Measurements from ENCODE around the gene SLC30A4. TPM values are rescaled to one million over a fixed set of nuclear protein-coding genes. Genes with fewer than 3 reads are reported as not detected.
A peak's percentile ranks its signal among the peaks of the same experiment; 100 is the strongest.
"Not testable (repeated sequence)": the region's sequence is repeated elsewhere in the genome, so short reads cannot be mapped to it uniquely, and the experiment has no call there.

The SLC30A4 gene
- polyA plus RNA-seq, 10 donors = 4.6 to 6.1 (median 5.3) TPM

DNA sequence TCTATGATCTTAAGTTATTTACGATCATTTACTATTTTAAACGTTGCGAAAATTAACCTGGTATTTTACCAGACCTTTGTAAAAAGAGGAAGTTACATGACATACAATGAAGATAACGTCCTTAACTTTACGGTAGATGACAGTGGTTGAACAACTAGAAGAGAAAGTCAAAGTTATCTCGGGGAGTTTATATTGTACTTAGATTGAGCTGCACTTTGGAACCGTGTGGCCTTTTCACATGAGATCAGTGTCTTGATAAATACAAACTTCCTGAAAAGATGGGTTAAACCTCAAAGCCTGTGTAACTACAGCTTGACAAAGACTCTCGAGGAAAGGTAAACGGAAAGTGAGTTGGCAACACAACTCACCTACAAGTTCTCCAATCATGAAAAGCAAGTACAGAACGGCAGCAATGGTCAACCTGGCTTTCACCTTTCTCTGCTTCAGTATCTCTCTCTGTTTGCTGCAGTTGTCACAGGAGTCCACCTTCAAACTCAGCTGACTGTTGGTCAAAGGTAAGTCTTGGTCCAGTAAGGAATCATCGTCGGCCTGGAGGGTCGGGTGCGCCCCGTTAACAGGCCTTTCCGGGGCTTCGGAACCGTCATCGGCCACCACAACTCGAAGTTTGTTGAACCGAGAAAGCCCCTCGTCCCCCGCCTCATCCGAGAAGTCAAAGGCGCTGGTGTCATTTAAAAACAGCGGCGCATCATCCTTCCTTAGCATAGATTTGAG is 793 bp downstream of the SLC30A4 start:
- peak in 2 of 3 donors; percentile 13 to 15 for DNase-seq

DNA sequence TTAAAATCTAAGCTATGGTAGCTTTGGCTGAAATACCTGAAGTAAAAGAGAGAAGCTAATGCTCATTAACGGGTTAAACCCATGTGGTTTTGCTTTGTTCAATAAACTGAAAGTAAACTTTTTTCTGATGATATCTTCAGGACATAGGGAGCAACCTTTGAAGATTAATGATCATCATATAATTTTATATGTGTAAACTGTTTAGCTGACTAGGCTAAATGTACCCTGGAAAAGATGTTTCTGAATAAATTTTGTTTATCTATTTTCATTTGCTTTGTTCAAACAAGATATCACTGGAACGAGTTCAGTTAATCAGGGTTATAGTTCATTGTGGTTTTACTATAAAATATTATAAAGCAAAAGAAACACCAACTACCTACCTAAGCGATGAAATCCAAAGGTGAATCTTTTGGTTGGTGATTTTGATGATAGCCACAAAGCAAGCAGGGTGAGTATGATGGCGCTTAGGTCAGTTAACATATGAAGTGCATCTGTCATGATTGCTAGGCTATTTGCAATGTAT is 11.7 kb downstream of the SLC30A4 start:
- DNase-seq = no peak

DNA sequence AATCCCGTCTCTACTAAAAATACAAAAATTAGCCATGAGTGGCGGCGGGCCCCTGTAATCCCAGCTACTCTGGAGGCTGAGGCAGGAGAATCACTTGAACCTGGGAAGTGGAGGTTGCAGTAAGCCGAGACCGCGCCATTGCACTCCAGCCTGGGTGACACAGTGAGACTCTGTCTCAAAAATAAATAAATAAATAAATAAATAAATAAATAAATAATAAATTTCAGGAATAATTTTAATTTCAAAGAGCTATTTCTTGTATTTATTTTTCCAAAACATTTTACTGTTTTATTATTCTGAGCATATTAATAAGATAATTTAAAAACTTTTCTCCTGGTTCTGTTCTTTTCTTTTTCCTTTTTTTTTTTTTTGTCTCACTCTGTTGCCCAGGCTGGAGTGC is 15.4 kb downstream of the SLC30A4 start:
- DNase-seq = not testable (repeated sequence)

DNA sequence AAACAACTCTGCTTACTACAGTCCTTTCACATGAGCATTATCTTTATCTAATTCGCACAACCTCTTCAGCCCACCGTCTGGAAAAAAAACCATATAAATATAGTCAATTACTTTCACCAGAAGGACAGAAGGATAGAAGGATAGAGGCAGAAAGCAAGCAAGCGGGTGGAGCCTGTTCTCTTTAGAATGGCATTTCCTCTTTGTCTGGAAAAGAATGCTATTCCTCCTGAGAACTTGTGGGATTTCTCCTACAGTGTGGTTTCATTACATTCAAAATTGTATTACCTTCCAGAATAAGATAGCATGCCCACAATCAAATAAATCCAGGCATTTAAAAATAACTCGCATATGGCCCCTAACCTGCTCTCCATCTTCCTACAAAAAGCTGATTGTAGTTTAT is 23.1 kb downstream of the SLC30A4 start:
- DNase-seq = no peak

DNA sequence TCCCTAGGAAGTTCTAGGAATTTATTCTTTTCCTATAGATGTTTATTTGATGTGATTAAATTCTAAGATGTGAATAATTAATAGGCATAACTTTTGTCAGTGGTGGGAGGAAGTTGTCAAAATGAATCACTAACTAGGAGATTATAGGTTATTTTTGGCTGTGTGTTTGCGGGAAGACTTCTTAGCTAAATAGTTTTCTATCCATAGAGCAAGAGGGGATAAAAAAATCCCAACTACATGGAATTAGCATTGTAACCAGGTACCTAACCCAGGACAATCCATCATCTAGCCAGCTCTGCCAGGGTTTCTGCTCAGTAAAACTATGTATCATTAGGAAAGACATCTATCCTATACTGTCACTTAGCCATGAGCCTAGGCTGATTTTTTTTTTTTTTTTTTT is 23.9 kb downstream of the SLC30A4 start:
- no peak for DNase-seq

DNA sequence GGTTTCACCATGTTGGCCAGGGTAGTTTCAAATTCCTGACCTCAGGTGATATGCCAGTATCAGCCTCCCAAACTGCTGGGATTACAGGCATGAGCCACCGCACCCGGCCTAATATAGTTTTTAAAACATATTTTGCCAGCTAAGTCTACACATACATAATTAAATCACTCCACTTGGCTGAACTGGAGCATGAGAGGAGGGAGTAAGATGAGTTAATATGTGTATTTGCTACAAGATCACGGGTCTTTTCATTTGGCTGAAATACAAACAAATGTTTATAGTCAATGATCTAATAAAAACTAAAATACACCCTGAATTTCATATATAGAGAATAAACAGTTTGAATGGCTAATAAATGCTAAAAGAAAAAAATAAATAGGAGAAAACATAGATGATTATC is 25.3 kb downstream of the SLC30A4 start:
- DNase-seq = no peak

DNA sequence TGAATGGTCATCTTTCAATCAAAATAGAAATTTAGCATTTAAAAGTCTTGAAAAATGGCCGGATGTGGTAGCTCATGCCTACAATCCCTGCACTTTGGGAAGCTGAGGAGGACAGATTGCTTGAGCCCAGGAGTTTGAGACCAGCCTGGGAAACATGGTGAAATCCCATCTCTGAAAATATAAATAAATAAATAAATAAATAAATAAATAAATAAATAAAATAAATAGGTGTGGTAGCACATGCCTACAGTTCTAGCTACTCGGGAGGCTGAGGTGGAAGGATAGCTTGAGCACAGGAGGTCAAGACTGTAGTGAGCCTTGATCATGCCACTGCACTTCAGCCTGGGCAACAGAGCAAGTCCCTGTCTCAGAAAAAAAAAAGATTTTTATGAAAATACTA is 25.9 kb downstream of the SLC30A4 start:
- DNase-seq = no peak

DNA sequence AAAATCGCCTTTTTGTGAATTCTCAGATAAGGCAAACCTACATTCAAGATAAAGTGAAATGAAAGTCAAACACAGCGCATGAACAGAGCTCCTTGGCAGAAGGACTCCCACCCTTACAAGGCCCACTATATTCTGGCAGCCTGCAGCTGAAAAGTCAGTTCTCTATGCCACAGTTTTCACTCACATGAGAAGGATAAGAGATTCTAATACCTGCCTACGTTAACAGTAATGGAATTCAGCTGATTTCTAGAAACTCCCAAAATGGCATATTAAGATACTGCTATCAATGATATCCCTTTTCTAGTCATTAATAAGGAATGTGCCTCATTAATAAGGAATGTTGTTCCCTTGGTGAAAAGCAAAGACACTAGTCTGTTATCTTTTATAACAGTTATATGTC is 27.0 kb downstream of the SLC30A4 start:
- no peak for DNase-seq

DNA sequence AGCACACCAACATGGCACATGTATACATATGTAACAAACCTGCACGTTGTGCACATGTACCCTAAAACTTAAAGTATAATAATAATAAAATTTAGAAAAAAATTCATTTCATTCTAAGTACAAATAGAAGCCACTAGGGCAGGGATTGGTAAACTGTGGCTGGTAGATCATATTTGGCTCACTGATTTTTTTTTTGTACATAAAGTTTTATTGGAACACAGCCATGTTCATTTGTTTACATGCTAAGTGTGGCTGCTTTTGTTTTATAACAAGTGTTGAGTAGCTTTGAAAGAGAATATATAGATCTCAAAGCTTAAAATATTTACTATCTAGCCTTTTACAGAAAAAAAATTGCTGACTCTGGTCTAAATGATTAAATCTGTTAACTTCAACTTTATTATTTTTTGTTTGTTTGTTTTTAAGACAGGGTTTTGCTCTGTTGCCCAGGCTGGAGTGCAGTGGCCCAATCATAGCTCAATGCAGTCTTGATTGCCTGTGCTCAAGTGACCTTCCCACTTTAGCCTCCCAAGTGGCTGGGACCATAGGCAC is 32.8 kb downstream of the SLC30A4 start:
- no peak for DNase-seq

DNA sequence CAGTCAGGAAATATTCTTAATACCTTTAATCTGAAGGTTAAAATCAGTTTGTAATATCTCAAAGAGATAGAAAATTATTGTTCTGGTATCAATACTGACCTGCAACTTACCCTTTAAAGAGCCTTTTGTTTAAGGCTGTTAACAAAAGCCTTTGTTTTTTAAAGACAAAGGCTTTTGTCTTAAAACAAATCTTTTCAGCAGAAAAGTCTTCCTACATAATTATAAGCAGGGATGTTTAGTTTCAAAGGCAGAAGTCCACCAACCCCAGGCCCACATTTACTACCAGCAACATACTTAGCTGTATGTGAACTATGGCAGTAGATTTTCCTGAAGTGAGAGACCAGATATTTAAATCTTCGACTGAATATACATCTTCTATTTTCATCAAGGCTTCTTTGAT is 36.2 kb downstream of the SLC30A4 start:
- no peak for DNase-seq

DNA sequence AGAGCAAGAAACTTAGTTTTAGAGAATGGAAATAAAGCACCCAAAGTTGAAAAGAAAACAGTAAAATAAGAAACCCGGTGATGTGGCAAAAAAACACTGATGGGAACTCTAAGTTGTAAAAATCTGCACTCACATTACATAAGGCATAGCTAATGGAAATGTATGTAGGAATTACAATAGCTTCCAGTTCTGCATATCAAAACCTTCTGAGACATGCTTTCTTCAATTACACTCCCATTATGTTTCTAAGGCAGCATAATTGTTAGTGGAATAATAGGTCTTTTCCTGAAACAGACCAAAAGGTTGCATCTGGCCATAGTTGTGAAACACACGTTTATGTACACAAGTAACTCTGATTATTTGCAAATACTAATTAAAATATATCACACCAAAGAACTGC is 41.4 kb downstream of the SLC30A4 start:
- no peak for DNase-seq

DNA sequence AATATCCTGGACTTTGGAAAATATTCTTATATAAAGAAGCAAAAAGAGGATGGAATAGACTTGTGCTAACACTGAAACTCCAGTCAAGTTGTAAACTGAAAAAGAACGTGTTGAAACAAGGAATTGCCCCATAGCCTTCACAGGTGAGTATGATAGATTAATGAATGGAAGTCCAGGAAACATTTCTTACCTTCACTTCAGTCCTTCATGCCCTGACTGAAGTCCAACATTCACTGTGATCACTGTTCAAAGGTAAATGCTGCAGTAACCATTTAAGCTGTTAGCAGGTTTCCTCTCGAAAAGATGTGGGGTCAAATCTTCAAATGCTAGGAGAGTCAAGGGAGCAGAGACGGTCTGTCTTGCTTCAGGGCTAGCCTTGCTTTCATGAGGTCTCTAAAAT is 46.1 kb downstream of the SLC30A4 start:
- no peak for DNase-seq

DNA sequence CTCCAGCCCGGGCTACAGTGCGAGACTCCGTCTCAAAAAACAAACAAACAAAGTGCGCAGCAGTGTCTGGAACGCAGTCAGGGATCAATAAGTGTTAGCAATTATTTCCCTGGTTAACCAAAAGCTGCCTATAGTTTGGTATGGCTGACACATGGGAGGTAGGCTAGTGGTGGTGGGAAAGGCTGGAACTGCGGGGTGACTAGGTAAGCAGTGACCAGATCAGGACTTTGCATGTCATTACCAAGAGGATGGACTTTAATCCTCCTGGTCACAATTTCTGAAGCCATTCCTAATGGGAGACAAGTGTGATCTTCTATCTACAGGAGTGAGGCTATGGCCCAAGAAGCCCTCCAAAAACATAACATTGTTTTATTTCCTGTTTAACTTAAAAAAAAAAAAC is 47.8 kb downstream of the SLC30A4 start:
- no peak for DNase-seq

DNA sequence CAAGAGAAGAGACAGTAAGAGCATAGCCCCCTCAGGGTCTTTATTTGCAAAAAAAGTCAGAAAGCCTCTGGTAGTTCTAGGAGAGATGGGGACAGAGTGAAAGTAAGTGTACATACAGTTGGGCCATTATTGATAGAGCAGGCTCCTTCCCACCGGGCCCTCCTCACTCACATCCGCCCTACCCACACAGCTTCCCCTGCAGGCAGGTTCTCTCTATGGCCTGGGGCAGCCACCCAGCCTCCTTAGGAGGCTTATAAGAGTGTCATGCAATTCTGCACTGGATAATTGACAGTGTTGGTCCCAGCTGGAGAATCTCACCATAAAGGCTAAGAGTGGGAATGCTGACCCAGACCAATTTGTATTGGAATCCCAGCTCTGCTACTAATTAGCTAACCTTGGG is 49.5 kb downstream of the SLC30A4 start:
- no peak for DNase-seq

DNA sequence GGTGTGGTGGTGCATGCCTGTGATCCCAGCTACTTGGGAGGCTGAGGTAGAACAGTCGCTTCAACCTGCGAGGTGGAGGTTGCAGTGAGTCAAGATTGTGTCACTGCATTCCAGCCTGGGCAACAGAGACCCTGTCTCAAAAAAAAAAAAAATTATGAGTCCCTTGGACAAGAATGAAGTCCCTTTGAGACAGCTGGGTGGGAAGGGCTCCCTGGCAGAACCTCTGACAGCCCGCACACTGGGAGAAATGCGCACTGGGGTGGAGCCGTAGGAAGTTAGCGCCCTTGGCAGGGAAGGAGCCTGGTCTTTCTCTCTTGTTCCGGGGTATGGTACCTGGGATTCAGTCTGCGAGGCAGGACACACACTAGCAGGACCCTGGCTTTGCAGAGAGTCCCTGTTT is 51.4 kb downstream of the SLC30A4 start:
- no peak for DNase-seq

DNA sequence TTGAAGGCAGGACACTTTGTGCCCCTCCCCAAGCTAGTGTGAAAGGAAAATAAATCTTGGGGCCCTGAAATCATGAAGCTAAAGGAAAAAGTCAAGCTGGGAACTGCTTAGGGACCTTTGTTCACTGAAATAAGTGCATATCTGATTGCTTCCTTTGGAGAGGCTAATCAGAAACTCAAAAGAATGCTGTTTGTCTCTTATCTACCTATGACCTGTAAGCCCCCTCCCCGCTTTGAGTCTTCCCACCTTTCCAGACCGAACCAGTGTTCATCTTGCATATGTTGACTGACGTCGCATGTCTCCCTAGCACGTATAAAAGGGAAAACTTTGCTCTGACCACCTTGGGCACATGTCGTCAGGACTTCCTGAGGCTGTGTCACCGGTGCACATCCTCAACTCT is 53.1 kb downstream of the SLC30A4 start:
- no peak for DNase-seq

DNA sequence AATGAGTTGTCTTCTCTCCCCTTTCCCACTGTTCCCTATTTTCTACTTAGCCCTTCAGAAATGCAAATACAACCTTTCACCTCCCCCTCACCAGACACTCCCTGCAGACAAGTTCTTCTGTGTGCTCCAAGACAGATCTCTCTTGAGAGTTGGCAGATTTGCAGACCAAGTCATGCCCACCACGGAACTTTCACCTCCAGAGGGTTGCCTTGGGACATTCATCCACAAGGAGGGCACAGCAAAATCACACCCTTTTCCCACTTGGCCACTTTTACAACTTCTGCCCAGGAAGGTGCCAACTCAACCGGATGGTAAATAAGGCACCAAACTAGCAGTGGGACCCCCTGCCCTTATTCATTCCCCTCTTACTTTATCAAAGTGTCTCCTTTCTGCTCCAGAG is 53.5 kb downstream of the SLC30A4 start:
- DNase-seq = no peak

DNA sequence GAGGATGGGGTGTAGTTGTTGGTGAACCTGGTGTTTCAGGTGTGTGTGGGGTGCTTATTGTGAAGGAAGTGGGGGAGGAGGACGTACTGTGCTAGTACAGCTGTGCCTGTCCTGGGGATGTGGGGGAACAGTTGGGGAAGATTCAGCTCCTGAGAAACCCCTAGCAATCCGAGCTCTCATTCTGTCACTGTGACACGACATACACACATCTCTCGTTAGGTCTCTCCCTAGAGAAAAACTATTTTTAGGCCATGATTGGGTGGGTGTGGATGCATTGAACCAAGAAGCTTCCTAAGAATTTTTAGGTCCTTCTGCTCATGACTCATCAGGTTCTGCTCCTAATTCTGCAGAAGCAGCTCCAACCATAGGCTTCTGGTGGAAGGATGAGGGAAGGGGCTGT is 54.3 kb downstream of the SLC30A4 start:
- DNase-seq = no peak

DNA sequence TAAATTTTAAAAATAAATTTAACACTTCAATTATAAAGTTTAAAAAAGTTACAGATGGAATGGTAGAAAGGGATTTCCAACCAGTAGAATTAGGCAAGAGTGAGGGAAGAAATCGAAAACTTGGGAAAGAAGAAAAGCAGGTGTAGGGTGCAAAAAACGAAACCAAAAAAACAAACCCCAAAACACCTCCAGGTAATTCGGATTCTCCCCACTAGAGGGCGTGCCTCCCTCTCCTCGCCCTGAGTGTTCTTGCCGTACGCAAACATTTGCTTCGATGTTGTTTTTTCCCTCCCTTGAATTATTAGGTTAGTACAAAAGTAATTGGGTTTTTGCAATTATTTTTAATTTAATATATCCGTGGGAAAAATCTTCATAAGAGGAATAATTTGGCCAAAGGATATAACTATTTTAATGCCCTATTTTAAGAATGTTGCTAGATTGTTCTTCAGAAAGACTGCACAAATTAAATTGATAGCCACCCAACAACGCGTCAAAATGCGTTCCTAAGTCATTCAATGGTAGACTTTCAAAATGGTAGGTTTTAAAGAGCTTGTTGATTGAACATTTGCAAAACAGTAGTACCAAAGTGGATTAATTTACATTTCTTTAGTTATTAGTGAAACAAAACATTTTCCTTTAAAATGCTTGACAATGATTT is 63.7 kb downstream of the SLC30A4 start:
- peak; percentile 59 to 82 (median 80) for DNase-seq

DNA sequence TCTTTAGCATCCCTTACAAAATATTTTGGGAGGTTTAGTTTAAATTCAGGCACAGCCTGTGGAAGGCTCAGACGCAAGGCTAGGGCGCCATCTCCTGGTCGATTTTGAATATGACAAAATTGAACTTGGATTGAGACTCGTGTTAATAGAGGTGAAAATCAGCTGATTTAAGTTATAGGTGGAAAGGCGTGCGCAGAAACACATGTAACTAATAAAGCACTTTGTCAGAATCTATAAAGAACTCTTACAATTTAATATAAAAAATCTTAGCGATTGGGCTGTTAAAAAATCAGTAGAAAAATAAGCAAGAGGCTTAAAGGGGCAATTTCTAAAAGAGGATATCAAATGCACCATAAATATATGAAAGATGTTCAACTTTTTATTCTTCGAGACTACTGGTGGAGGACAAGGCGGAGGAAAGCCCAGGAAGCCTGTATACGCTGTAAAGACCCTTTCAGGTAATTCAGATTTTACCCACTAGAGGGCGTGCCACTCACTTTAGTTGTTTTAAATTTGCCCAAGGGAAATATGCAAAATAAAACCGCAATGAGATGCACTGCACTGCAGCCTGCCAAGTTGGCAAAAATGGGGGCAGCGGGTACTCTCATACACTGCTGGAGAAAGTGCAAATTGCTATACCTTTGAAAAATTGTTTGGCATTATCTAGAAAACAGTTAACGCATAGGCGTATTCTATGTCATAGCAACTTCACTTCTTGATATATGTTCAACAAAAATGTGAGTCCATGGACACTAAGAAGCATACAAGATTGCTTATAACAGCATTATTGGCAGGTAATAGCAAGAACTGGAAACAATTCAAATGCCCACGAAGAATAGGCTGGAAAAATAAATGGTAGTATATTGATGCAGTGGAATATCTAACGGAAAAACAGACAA is 64.7 kb downstream of the SLC30A4 start:
- DNase-seq = peak; percentile 86 to 92 (median 86)

DNA sequence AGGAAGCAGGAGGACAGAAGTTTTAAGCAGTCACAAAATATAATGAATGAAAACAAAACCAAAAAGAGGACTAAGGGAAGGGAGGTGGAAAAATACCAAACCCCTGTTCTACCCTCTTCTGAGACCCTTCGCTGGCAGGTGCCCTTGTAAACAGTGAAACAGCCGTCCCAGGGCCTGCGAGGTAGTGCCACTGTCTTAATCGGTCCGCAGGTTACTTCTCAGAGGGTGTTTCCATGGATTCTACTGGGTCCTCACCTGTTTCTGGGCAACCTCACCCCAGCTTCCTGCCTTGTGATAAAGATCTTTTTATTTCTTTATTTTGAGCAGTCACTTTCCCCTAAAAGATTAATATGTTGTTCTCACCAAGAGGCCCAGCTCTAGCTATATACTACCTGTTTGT is 65.3 kb downstream of the SLC30A4 start:
- DNase-seq = no peak
